Measurements from ENCODE around the gene ARAP3.

DNA sequence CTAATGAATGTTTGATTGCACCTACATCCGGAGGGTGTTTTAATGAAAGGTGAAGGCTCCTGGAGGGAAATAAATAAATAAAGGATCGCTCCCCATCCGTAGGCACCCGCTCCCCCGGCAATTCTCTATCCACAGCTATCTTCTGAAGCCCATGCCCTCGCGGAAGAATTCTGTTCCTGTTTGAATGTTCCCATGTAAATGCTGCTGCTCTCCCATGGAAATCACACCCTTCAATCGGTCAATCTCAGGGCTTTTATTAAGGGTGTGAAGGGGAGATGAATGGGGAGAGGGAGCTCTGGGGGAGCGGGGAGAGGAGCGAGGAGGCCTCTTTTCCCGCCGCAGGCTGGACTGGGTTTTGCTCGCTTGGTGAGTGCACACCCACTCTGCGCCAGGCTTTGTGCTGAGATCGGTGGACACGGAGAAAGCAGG is 21.1 kb upstream of the ARAP3 start:
- TF ChIP-seq, protein P1, sequence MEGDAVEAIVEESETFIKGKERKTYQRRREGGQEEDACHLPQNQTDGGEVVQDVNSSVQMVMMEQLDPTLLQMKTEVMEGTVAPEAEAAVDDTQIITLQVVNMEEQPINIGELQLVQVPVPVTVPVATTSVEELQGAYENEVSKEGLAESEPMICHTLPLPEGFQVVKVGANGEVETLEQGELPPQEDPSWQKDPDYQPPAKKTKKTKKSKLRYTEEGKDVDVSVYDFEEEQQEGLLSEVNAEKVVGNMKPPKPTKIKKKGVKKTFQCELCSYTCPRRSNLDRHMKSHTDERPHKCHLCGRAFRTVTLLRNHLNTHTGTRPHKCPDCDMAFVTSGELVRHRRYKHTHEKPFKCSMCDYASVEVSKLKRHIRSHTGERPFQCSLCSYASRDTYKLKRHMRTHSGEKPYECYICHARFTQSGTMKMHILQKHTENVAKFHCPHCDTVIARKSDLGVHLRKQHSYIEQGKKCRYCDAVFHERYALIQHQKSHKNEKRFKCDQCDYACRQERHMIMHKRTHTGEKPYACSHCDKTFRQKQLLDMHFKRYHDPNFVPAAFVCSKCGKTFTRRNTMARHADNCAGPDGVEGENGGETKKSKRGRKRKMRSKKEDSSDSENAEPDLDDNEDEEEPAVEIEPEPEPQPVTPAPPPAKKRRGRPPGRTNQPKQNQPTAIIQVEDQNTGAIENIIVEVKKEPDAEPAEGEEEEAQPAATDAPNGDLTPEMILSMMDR (IDR thresholded peaks at IDR 0.05), result no peak
- no peak for TF ChIP-seq POLR2A (IDR thresholded peaks at IDR 0.05)

All from testis (tissue), 2 donors.